Astrocyte of the spinal cord (primary cell): ENCODE data around the gene PTGER3.

Source experiments
- DNase-seq: peaks from one replicate; pipeline ENCODE4 v3.0.0; 2011; ENCODE audit warnings: low read depth, low spot score
- H3K4me3 ChIP-seq: 2 replicates; pipeline ENCODE4 v1.5.1; 2011; ENCODE audit warnings: low read depth, mild to moderate bottlenecking, low read length, moderate library complexity
- in situ Hi-C: cut with HindIII; loops from 2 replicates; pipeline ENCODE4 v1.10.0; 2017; ENCODE audit warnings: low sequenced_read_pairs
- TF ChIP-seq, protein P1 (sequence below): IDR thresholded peaks from 2 replicates; pipeline ENCODE4 v1.5.1; 2012; ENCODE audit warnings: low read depth, mild to moderate bottlenecking, low read length, inconsistent platforms

PTGER3 gene

DNA sequence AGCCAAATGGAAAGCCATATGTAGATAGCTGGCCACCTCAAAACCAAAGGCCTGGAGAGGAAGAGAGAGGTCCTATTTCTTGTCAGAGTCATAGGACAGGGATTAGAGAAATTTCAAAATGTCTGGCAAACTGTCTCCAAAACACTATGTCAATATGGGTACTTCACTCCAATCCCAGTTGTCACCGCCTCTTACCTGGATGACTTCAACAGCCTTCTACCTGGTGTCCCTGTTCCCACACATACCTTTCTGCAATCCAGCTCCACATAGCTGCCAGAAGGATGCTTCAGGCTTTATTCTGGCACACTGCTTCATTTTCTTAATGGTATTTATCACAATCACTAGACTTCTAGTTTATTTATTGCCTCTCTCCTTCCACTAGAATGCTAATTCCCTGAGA, 14.5 kb downstream of the PTGER3 start:
- H3K4me3 ChIP-seq, result no peak overlapping the region
- no peak for DNase-seq
- in situ Hi-C loops, result no loop called here
- TF ChIP-seq, protein P1, sequence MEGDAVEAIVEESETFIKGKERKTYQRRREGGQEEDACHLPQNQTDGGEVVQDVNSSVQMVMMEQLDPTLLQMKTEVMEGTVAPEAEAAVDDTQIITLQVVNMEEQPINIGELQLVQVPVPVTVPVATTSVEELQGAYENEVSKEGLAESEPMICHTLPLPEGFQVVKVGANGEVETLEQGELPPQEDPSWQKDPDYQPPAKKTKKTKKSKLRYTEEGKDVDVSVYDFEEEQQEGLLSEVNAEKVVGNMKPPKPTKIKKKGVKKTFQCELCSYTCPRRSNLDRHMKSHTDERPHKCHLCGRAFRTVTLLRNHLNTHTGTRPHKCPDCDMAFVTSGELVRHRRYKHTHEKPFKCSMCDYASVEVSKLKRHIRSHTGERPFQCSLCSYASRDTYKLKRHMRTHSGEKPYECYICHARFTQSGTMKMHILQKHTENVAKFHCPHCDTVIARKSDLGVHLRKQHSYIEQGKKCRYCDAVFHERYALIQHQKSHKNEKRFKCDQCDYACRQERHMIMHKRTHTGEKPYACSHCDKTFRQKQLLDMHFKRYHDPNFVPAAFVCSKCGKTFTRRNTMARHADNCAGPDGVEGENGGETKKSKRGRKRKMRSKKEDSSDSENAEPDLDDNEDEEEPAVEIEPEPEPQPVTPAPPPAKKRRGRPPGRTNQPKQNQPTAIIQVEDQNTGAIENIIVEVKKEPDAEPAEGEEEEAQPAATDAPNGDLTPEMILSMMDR, result no peak

DNA sequence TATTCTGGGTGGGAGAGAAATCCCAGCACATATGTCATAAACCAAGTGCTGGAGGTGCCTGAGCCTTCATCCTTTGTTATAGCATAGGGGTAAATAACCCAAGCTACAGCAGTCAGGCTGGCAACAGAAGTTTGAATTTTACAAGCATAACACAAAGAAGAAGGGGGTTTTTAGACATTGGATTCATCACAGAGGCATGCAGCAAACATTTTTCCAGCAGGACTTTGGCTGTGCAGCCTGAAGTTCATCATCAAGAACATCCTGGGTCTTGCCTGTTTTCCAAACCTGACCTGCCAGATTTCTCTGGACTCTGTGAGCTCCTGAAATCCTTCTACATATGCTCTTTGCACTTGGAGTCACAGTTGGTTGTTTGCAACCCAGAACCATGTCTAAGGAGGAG, 16.2 kb downstream of the PTGER3 start:
- no peak overlapping the region for H3K4me3 ChIP-seq
- TF ChIP-seq, protein P1, result no peak
- no peak for DNase-seq
- in situ Hi-C loops, result no loop called here

DNA sequence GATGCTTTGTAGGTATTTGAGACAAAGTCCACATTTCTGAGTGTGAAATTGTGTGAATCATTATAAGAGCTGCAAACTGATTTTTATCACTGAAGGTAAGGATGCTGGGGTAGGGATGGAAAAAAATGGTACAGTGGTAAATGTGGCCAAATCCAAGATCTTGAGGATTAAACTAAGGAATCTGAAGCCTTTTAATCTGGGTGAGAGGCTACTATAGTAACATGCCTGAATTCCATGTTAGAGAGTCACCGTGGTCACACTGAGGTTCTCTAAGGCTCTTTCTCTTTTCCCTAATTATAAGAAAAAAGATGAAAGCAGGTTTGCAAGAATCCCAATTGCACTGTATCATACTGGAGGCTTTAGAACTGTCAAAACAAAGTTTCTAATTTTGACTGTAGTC, 17.6 kb downstream of the PTGER3 start:
- in situ Hi-C loops, result no loop called here
- no peak overlapping the region for H3K4me3 ChIP-seq
- DNase-seq, result no peak
- TF ChIP-seq, protein P1, result no peak

DNA sequence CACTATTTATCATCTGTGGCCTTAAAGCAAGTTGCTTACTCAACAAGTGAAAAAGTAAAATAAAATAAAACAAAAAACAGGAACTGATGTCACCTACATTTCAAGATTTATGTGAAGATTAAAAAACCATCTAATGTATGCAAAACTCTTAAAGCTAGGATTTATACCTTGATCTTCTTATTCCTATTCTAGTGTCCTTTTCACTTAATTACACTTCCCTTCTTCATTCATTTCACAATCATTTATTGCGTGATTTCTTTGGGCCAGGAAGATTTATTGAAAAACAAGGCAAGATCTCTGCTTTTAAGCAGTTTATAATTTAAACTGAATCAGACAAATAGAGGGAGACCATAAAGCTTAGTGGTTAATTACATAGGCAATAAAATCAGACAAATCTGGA, 18.6 kb downstream of the PTGER3 start:
- TF ChIP-seq, protein P1, result no peak
- in situ Hi-C loops, result no loop called here
- no peak for DNase-seq
- H3K4me3 ChIP-seq, result no peak overlapping the region

DNA sequence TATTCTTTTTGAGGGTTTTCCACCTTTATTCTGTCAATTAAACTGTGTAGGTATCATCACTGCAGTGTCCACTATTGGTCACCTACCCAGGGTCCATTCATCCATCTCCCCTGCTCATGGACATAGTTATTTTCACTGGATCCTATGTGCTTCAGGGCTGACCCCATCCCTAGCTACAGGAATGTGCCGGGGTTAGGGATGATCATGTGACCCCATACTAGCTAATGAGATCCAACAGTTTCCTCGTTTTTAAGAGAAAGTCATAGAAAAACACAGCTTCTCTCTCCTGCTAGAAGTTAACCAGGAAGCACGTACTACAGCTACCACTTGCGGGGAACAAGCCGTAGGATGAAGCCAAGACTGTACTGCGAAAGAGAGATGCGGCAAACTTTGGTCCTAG, 19.6 kb downstream of the PTGER3 start:
- in situ Hi-C loops, result no loop called here
- DNase-seq, result no peak
- H3K4me3 ChIP-seq, result no peak overlapping the region
- TF ChIP-seq, protein P1, result no peak

DNA sequence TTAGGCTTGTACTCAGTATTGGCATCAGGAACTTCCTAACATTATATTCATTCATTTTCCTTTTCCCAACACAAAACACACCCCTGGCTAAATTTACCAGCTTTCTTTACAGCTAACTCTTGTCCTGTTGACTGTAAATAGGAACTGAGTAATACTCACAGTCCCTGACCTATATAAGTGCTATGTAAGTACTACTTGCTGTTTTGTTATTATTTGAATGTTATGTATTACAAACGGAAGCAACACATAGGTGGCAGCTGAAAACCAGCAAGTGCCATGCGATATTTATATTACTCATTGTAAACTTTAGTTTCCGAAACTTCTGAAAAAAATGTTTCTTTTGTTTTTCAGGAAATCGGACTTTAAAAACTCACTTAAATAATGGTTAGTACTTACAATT, 21.5 kb downstream of the PTGER3 start:
- in situ Hi-C loops, result no loop called here
- TF ChIP-seq, protein P1, result no peak
- no peak for DNase-seq
- no peak overlapping the region for H3K4me3 ChIP-seq

DNA sequence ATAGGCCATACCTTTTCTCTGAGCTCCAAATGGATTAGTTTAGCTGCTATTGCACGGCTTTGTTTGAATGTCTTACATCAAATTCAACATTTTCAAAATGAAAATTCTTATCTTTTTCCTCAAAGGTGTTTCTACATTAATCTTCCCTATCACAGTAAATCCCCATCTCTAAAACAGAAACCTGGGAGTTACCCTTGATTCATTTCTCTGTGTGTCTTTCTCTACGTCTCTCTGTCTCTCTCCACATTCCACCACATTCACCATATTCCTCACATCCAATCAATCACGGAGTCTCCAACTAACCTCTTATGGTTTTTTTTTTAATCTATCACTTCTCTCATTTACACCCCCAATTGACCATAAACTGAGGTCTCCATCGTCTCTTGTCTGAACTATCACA, 24.1 kb downstream of the PTGER3 start:
- in situ Hi-C loops, result no loop called here
- no peak overlapping the region for H3K4me3 ChIP-seq
- DNase-seq, result no peak
- TF ChIP-seq, protein P1, result no peak
